Skeletal muscle cell (primary cell): Measurements from ENCODE around the gene PEAK1.
A peak's percentile ranks its signal among the peaks of the same experiment; 100 is the strongest.

Experiments used
- DNase-seq: peaks from one replicate; pipeline ENCODE4 v3.0.0-alpha.2; 2010; ENCODE audit warnings: low read depth
- H3K4me3 ChIP-seq: 2 replicates; pipeline ENCODE4 v1.5.1; 2011; ENCODE audit warnings: low read depth, mild to moderate bottlenecking, control low read depth, low read length, moderate library complexity

Gene PEAK1

GRCh38 chr15:77060546-77060945 is 359.4 kb downstream of the PEAK1 start:
- peak; percentile 47 for DNase-seq
- H3K4me3 ChIP-seq = no peak overlapping the region

- no peak for DNase-seq
- no peak overlapping the region for H3K4me3 ChIP-seq
These were observed 360.0 kb downstream of the PEAK1 start for GRCh38 chr15:77059786-77060361.

DNA sequence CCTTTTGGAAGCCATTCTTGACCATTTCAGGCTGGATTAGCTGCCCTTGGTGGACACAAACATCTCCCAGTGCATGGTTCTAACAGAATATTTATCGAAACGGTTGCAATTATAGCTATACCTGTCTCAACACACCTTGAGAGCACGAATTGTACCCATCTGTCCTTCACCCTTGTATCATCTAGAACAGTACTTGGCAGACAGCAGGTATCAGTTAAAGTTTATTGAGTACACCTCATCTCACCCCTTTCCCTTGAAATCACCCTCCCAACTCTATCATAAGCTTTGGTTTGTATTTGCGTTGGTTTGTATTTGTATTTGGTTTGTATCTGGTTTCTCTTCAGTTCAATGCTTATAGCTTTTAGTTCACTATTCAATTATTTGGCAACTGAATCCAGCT is 361.4 kb downstream of the PEAK1 start:
- H3K4me3 ChIP-seq = no peak overlapping the region
- no peak for DNase-seq

GRCh38 chr15:77057685-77058084 is 362.2 kb downstream of the PEAK1 start:
- DNase-seq = no peak
- no peak overlapping the region for H3K4me3 ChIP-seq

DNA sequence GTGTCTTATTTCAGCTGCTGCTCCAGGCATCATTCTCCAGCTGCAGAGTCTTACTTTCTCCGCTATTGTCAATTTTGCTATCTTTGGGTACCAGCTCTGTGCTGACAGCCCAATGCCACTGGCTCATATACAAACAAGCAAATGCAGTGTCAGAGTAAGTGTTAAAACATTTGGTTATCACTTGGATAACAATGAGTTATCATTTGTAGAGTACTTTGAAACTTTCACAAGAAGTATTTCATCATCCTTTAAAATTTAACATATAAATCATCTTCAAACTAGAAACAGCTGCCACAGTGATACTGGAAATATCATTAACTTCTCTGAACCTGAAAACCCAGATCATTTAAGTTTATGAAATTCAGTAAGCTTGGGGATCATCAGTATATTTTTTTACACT is 362.8 kb downstream of the PEAK1 start:
- DNase-seq = no peak
- no peak overlapping the region for H3K4me3 ChIP-seq

GRCh38 chr15:77053709-77054108 is 366.2 kb downstream of the PEAK1 start:
- DNase-seq = no peak
- no peak overlapping the region for H3K4me3 ChIP-seq

- no peak overlapping the region for H3K4me3 ChIP-seq
- DNase-seq = no peak
These were observed 367.3 kb downstream of the PEAK1 start for GRCh38 chr15:77052556-77052955.
